Thyroid gland (tissue), 4 donors: Measurements from ENCODE around the gene IGFALS. TPM values are rescaled to one million over a fixed set of nuclear protein-coding genes. Genes with fewer than 3 reads are reported as not detected.

Source experiments
- DNase-seq, 2 donors: peaks; one replicate each; pipeline ENCODE4 v3.0.0-alpha.2; 2019
- H3K27ac ChIP-seq, 3 donors: fragments of 200-600 bp; sonication (generic); 1 replicate in 2 of 3; 2 replicates in 1 of 3; pipeline ENCODE4 v1.5.1; 2016 to 2019; ENCODE audit warnings: mild to moderate bottlenecking in 1 of 3, moderate library complexity in 1 of 3
- H3K27me3 ChIP-seq: fragments of 200-600 bp; sonication (generic); one replicate; pipeline ENCODE4 v1.5.1; 2019
- H3K36me3 ChIP-seq, 2 donors: fragments of 200-600 bp; sonication (generic); one replicate each; pipeline ENCODE4 v1.5.1; 2016 to 2019
- H3K4me1 ChIP-seq, 2 donors: fragments of 200-600 bp; sonication (generic); one replicate each; pipeline ENCODE4 v1.5.1; 2017 to 2019
- H3K4me3 ChIP-seq, 3 donors: fragments of 200-600 bp; sonication (generic); replicated peaks in 1 of 3; 1 replicate in 2 of 3; 2 replicates in 1 of 3; pipeline ENCODE4 v1.5.1; 2016; ENCODE audit warnings: mild to moderate bottlenecking in 1 of 3
- H3K9me3 ChIP-seq: fragments of 200-600 bp; sonication (generic); one replicate; pipeline ENCODE4 v1.5.1; 2017
- POLR2A ChIP-seq, 2 donors: fragments of 450-650 bp; IDR thresholded peaks; one replicate each; pipeline ENCODE4 v1.6.1; 2017; ENCODE audit warnings: antibody characterized with exemption in 2 of 2, mild to moderate bottlenecking in 2 of 2, moderate library complexity in 1 of 2
- WGBS, 2 donors: methylation state at CpG; one replicate each; pipeline ENCODE4 v1.1.5; 2017; 5-methylcytosine and 5-hydroxymethylcytosine counted together
- intact Hi-C: fragments of 100-400 bp; cut with DNase I; formaldehyde crosslinking; loops from one replicate; pipeline ENCODE4 v1.15.1; 2023
- total RNA-seq, 4 donors: library from RNA; depleted of rRNA; stranded (reverse); fragments of >200 nt; gene quantifications; one replicate each; pipeline ENCODE4 v1.2.3, GENCODE V29; 2016
- TF ChIP-seq, protein P1 (sequence below), 6 experiments: fragments of 200-600 bp in 3 of 6; fragments of 450-650 bp in 3 of 6; sonication (generic) in 3 of 6; IDR thresholded peaks; one replicate each; pipeline ENCODE4 v1.5.1; 2016 to 2019; ENCODE audit warnings: antibody characterized with exemption in 6 of 6, mild to moderate bottlenecking in 2 of 6, inconsistent platforms in 1 of 6, moderate library complexity in 1 of 6

The IGFALS gene
- total RNA-seq, 4 donors from 2014 or later, result 0.13 to 4.2 (median 1.8) TPM

DNA sequence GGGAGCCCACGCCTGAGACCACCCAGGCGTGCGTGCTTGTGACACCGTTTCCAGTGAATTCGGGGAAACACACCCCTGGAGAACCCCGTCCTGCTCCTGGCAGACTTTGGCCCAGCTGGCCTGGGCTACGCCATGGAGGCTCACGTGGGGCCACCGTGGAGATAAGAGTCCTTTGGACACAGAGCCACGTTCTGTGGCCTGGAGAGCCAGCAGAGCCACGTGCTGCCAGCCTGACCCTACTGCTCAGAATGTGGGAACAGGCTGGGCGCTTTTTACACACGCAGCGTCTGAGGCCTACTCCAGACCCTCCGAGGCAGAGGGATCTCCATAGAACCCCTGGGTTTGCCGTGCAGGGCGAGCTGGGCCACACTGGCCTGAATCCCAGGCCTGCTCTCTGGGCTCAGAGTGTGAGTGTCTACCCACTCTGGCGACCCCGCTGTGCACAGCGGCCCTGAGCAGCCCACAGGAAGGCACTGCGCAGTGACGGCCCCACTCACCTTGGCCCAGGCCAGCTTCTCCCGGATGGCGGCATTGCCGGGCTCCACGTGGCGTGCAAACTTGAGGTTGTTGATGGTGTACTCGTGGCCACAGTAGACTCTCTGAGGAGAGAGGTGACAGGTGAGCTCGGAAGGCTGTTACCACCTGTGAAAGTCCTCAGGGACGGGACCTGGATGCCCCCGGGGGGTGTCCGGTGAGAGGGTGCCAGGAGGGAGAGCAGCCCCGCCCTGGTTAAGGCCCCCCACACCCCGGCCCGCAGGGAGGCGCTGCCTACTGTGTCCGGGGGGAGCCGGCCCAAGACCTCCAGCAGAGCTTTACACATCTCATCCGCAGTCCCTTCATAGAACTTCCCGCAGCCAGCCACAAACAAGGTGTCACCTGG is 23.1 kb upstream of the IGFALS start:
- Histone ChIP-seq H3K4me3 (no peak overlapping the region), H3K27ac (no peak overlapping the region), H3K36me3 (peaks cover 26 to 50% of the 10 kb centered on the region in 2 donors), H3K9me3 (no peaks in the 10 kb centered on the region), H3K4me1 (no peaks in the 10 kb centered on the region), H3K27me3 (no peaks in the 10 kb centered on the region)
- 93 to 96% methylated on average over 23 to 39 of the region's 40 CpGs for WGBS, 2 donors
- TF ChIP-seq POLR2A (IDR thresholded peaks at IDR 0.05), result no peak
- TF ChIP-seq, protein P1, sequence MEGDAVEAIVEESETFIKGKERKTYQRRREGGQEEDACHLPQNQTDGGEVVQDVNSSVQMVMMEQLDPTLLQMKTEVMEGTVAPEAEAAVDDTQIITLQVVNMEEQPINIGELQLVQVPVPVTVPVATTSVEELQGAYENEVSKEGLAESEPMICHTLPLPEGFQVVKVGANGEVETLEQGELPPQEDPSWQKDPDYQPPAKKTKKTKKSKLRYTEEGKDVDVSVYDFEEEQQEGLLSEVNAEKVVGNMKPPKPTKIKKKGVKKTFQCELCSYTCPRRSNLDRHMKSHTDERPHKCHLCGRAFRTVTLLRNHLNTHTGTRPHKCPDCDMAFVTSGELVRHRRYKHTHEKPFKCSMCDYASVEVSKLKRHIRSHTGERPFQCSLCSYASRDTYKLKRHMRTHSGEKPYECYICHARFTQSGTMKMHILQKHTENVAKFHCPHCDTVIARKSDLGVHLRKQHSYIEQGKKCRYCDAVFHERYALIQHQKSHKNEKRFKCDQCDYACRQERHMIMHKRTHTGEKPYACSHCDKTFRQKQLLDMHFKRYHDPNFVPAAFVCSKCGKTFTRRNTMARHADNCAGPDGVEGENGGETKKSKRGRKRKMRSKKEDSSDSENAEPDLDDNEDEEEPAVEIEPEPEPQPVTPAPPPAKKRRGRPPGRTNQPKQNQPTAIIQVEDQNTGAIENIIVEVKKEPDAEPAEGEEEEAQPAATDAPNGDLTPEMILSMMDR (IDR thresholded peaks at IDR 0.05), result no peak
- DNase-seq, result no peak
- intact Hi-C loops, result no loop called here

- no peaks in the 10 kb centered on the region for H3K9me3 ChIP-seq
- DNase-seq, result no peak
- 95 to 98% methylated on average over 11 of the region's 11 CpGs for whole genome bisulfite sequencing, 2 donors
- no peak overlapping the region for H3K4me3 ChIP-seq
- TF ChIP-seq, protein P1 (IDR thresholded peaks at IDR 0.05), result no peak
- no peak for TF ChIP-seq POLR2A (IDR thresholded peaks at IDR 0.05)
- H3K27ac ChIP-seq, result no peak overlapping the region
- intact Hi-C loops, result no loop called here
- H3K36me3 ChIP-seq, result peaks cover 19 to 42% of the 10 kb centered on the region in 2 donors
- H3K4me1 ChIP-seq, result no peaks in the 10 kb centered on the region
- no peaks in the 10 kb centered on the region for H3K27me3 ChIP-seq
Observed at GRCh38 chr16:1815461-1815860, 22.0 kb upstream of the IGFALS start.

- peak; percentile 57 to 59 for DNase-seq
- TF ChIP-seq POLR2A (IDR thresholded peaks at IDR 0.05), result no peak
- TF ChIP-seq, protein P1 (IDR thresholded peaks at IDR 0.05), result peak in 3 of 6 experiments; percentile 26 to 35 (median 33)
- no peaks in the 10 kb centered on the region for H3K9me3 ChIP-seq
- intact Hi-C loops, result no loop called here
- no peak overlapping the region for H3K27ac ChIP-seq
- 33 to 43% methylated on average over 17 of the region's 17 CpGs for WGBS, 2 donors
- no peaks in the 10 kb centered on the region for H3K27me3 ChIP-seq
- H3K36me3 ChIP-seq, result peaks cover 28 to 41% of the 10 kb centered on the region in 2 donors
- no peaks in the 10 kb centered on the region for H3K4me1 ChIP-seq
- H3K4me3 ChIP-seq, result no peak overlapping the region
Observed at GRCh38 chr16:1812732-1813163, 19.2 kb upstream of the IGFALS start.

- TF ChIP-seq, protein P1 (IDR thresholded peaks at IDR 0.05), result no peak
- TF ChIP-seq POLR2A (IDR thresholded peaks at IDR 0.05), result no peak
- H3K27ac ChIP-seq, result no peak overlapping the region
- intact Hi-C loops, result no loop called here
- no peaks in the 10 kb centered on the region for H3K4me1 ChIP-seq
- no peak for DNase-seq
- WGBS, 2 donors, result 90 to 97% methylated on average over 7 to 16 of the region's 16 CpGs
- no peaks in the 10 kb centered on the region for H3K9me3 ChIP-seq
- no peak overlapping the region for H3K4me3 ChIP-seq
- peaks cover 16 to 32% of the 10 kb centered on the region in 2 donors for H3K36me3 ChIP-seq
- H3K27me3 ChIP-seq, result no peaks in the 10 kb centered on the region
Observed at GRCh38 chr16:1810536-1810935, 17.0 kb upstream of the IGFALS start.

GRCh38 chr16:1810106-1810505 is 16.6 kb upstream of the IGFALS start:
- DNase-seq, result no peak
- intact Hi-C loops, result no loop called here
- H3K4me3 ChIP-seq, result no peak overlapping the region
- 95% methylated on average over 16 of the region's 16 CpGs for WGBS, 2 donors
- no peaks in the 10 kb centered on the region for H3K9me3 ChIP-seq
- H3K27ac ChIP-seq, result no peak overlapping the region
- TF ChIP-seq POLR2A (IDR thresholded peaks at IDR 0.05), result no peak
- TF ChIP-seq, protein P1 (IDR thresholded peaks at IDR 0.05), result no peak
- peaks cover 16 to 29% of the 10 kb centered on the region in 2 donors for H3K36me3 ChIP-seq
- no peaks in the 10 kb centered on the region for H3K27me3 ChIP-seq
- H3K4me1 ChIP-seq, result no peaks in the 10 kb centered on the region
